ENCODE measurements around the gene STX2. TPM values are rescaled to one million over a fixed set of nuclear protein-coding genes. Genes with fewer than 3 reads are reported as not detected.

STX2 gene
- polyA plus RNA-seq, 1 donor from 2014 or later = 67.0 TPM

- no peak overlapping the region for H3K9ac ChIP-seq (ENCODE audit: low read length)
- no peaks in the 10 kb centered on the region for H4K20me1 ChIP-seq (ENCODE audit: insufficient read depth)
- no peaks in the 10 kb centered on the region for H3F3A ChIP-seq (ENCODE audit: insufficient read depth, low read length, poor library complexity, severe bottlenecking)
- no peaks in the 10 kb centered on the region for H3K27me3 ChIP-seq (ENCODE audit: insufficient read depth, low read depth, low read length)
- no peak overlapping the region for H2AFZ ChIP-seq (ENCODE audit: low read depth, low read length)
- H3K36me3 ChIP-seq (ENCODE audit: insufficient read depth, low read length) = no peaks in the 10 kb centered on the region
- H3K9me3 ChIP-seq (ENCODE audit: low read length) = no peaks in the 10 kb centered on the region
- no peak overlapping the region for H3K4me2 ChIP-seq (ENCODE audit: low read length)
- peaks cover 20% of the 10 kb centered on the region for H3K79me2 ChIP-seq (replicated peaks; ENCODE audit: insufficient read depth, low read length)
- H3K9me2 ChIP-seq (ENCODE audit: insufficient read depth, low read length) = no peaks in the 10 kb centered on the region
- H3K4me3 ChIP-seq (ENCODE audit: low read length) = no peak overlapping the region
- H3K27ac ChIP-seq (ENCODE audit: low read length) = no peak overlapping the region
- TF ChIP-seq MXI1 (conservative IDR thresholded peaks at IDR 0.05; ENCODE audit: poor library complexity, severe bottlenecking) (no peak), REST (IDR thresholded peaks at IDR 0.05; ENCODE audit: borderline replicate concordance) (no peak), RAD21 (conservative IDR thresholded peaks at IDR 0.05) (no peak)
These were observed 8.9 kb downstream of the STX2 start for GRCh38 chr12:130830246-130830551.

GRCh38 chr12:130829391-130830245, 9.4 kb downstream of the STX2 start:
- TF ChIP-seq MXI1 (conservative IDR thresholded peaks at IDR 0.05; ENCODE audit: poor library complexity, severe bottlenecking) (no peak), POLR2AphosphoS5 (IDR thresholded peaks at IDR 0.05) (no peak), EZH2 (IDR thresholded peaks at IDR 0.05; ENCODE audit: borderline replicate concordance, insufficient read depth, low read length, poor library complexity, severe bottlenecking) (no peak), REST (IDR thresholded peaks at IDR 0.05; ENCODE audit: borderline replicate concordance) (no peak), CTCF (IDR thresholded peaks at IDR 0.05; ENCODE audit: poor library complexity, severe bottlenecking) (no peak), RAD21 (conservative IDR thresholded peaks at IDR 0.05) (no peak), EP300 (conservative IDR thresholded peaks at IDR 0.05; ENCODE audit: poor library complexity, severe bottlenecking) (no peak), TAF1 (IDR thresholded peaks at IDR 0.05; ENCODE audit: low read depth) (no peak), SMC3 (conservative IDR thresholded peaks at IDR 0.05; ENCODE audit: poor library complexity) (no peak)
- H4K20me1 ChIP-seq (ENCODE audit: insufficient read depth) = no peaks in the 10 kb centered on the region
- no peaks in the 10 kb centered on the region for H3K9me2 ChIP-seq (ENCODE audit: insufficient read depth, low read length)
- H3K9ac ChIP-seq (ENCODE audit: low read length) = no peak overlapping the region
- no peak overlapping the region for H3K4me3 ChIP-seq (ENCODE audit: low read length)
- no peak overlapping the region for H3K4me2 ChIP-seq (ENCODE audit: low read length)
- H3K27me3 ChIP-seq (ENCODE audit: insufficient read depth, low read depth, low read length) = no peaks in the 10 kb centered on the region
- H3K27ac ChIP-seq (ENCODE audit: low read length) = no peak overlapping the region
- H2AFZ ChIP-seq (ENCODE audit: low read depth, low read length) = no peak overlapping the region
- H3K36me3 ChIP-seq (ENCODE audit: insufficient read depth, low read length) = no peaks in the 10 kb centered on the region
- no peaks in the 10 kb centered on the region for H3F3A ChIP-seq (ENCODE audit: insufficient read depth, low read length, poor library complexity, severe bottlenecking)
- H3K9me3 ChIP-seq (ENCODE audit: low read length) = no peaks in the 10 kb centered on the region
- H3K79me2 ChIP-seq (replicated peaks; ENCODE audit: insufficient read depth, low read length) = peaks cover 17% of the 10 kb centered on the region
